ENCODE results near the gene ROR1. TPM values are rescaled to one million over a fixed set of nuclear protein-coding genes. Genes with fewer than 3 reads are reported as not detected.

ROR1 gene
- total and polyA plus RNA-seq, 4 donors, result 4.0 to 30.9 (median 11.4) TPM

DNA sequence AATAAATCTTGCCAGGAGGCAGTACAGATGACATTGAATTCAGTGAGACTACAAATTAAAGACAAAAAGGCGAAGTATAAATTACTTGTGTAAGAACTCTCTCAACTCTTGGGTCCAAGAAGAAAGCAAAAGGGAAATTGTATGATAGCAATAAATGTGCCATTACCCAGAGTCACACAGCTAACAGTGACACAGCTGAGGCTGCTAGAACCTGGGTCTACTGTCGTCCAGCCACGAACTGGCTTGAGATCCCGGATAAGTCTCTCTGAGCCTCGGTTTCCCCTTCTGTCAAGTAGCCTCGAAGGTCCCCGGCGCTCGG lies 362 bp upstream of the ROR1 start:
- H3K4me3 ChIP-seq (ENCODE audit: low read length in 2 of 2), result peak overlapping the region in 1 of 2 donors; percentile 3
- no peaks in the 10 kb centered on the region for H3K36me3 ChIP-seq (ENCODE audit: control insufficient read depth in 1 of 2, insufficient read depth in 2 of 2, low read length in 1 of 2)
- H3K27me3 ChIP-seq (ENCODE audit: control insufficient read depth in 1 of 2, insufficient read depth in 2 of 2, low read length in 1 of 2), result no peaks in the 10 kb centered on the region
- H3K27ac ChIP-seq (ENCODE audit: low read depth in 1 of 2, low read length in 2 of 2), result peak overlapping the region in 1 of 2 donors; percentile 41
- intact Hi-C loops (cut with DNase I), result loop anchor here (5.0 to 10.0 kb wide), 7 partner anchors 81 to 471 kb away; no protein-coding TSS in a partner anchor
- WGBS, 2 donors, result 5 to 8% methylated on average over 6 to 9 of the region's 9 CpGs
- DNase-seq (no peak), ATAC-seq (ENCODE audit: low FRiP score) (no peak)
- H3K9me3 ChIP-seq (ENCODE audit: control insufficient read depth, low read length), result no peaks in the 10 kb centered on the region
- H3K4me1 ChIP-seq (ENCODE audit: control insufficient read depth in 1 of 2, insufficient read depth in 2 of 2, low read length in 2 of 2), result no peaks in the 10 kb centered on the region

DNA sequence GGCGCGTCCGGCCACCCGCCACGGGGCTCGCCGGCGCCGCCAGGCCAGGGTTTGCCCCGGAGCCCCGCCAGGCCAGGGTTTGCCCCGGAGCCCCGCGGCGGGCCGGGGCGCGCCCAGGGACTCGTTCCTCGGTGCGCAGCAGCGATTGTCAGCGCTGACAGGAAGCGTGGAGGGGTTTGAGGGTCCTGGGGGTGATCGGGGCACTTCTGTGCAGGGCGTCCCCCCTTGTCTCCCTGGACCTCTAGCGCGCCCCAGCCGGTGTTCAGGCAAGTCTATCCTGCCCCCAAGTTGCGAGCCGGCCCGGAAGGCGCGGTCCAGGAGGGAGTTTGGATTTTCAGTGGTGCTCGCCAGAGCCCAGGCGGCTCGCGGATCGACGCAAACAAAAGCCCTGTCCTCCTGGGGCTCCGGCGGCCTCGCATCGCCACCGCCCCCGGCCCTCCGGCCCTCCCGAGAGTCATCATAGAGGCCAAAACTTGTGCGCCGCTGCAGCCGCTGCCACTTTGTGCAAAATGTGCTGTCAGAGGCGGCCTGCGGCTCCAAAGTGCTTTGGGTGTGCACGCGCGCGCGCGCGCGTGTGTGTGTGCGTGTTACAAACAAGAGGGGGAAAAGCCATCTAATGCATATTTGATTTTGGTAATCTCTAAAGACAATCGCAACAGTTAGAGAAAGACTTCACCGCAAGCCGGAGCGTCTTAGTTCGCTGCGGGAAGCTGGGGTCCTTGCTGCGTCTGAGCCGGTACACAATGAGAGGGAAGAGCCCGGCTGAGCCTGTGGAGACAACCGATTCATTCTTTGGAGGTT lies 1.0 kb downstream of the ROR1 start:
- H3K27ac ChIP-seq (ENCODE audit: low read depth in 1 of 2, low read length in 2 of 2), result peak overlapping the region; percentile 65 to 99
- DNase-seq (peak; percentile 70 to 84), ATAC-seq (ENCODE audit: low FRiP score) (peak; percentile 53)
- no peaks in the 10 kb centered on the region for H3K36me3 ChIP-seq (ENCODE audit: control insufficient read depth in 1 of 2, insufficient read depth in 2 of 2, low read length in 1 of 2)
- no peaks in the 10 kb centered on the region for H3K27me3 ChIP-seq (ENCODE audit: control insufficient read depth in 1 of 2, insufficient read depth in 2 of 2, low read length in 1 of 2)
- intact Hi-C loops (cut with DNase I), result loop anchor here (2.0 to 10.0 kb wide), 9 partner anchors 80 to 470 kb away; no protein-coding TSS in a partner anchor
- H3K4me3 ChIP-seq (ENCODE audit: low read length in 2 of 2), result peak overlapping the region; percentile 77 to 95
- WGBS, 2 donors, result 0% methylated on average over 54 to 72 of the region's 72 CpGs
- H3K4me1 ChIP-seq (ENCODE audit: control insufficient read depth in 1 of 2, insufficient read depth in 2 of 2, low read length in 2 of 2), result no peaks in the 10 kb centered on the region
- H3K9me3 ChIP-seq (ENCODE audit: control insufficient read depth, low read length), result no peaks in the 10 kb centered on the region

DNA sequence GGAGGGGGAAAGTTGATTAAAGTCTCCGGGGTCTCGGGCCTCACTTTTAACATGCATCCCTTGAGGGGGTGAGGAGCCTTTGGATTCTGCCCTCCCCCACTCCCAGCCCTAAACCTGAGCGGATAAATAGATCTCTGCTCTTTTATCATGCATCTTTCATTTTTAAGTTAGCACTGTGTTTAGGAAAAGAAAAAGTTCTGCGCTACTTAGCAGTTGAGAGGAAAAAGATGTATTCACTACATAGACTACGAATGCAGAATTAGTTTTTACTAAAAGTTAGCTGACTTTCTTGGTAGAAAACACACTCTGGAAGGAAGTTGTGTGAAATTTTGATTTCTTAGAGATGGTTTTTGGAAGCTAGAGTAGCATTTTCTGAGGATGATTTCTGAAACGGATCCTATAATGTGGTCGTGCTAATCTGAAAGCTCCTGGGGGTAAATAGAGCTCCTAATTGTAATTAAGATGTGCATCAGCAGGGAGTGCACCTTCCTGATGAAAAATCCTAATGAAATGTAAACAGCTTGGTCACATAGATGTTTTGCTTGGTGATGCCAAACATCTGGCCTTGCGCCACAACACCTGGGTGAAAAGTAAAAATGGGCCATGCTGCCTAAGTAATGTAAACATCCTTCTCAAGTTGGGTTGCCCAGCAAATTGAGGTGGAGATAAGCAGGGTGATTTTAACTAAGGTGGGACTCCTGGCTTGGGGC lies 1.8 kb downstream of the ROR1 start:
- DNase-seq (no peak), ATAC-seq (ENCODE audit: low FRiP score) (no peak)
- Histone ChIP-seq H3K9me3 (ENCODE audit: control insufficient read depth, low read length) (no peaks in the 10 kb centered on the region), H3K27ac (ENCODE audit: low read depth in 1 of 2, low read length in 2 of 2) (peak overlapping the region in 1 of 2 donors; percentile 99), H3K4me1 (ENCODE audit: control insufficient read depth in 1 of 2, insufficient read depth in 2 of 2, low read length in 2 of 2) (no peaks in the 10 kb centered on the region), H3K27me3 (ENCODE audit: control insufficient read depth in 1 of 2, insufficient read depth in 2 of 2, low read length in 1 of 2) (no peaks in the 10 kb centered on the region), H3K4me3 (ENCODE audit: low read length in 2 of 2) (peak overlapping the region; percentile 77 to 95), H3K36me3 (ENCODE audit: control insufficient read depth in 1 of 2, insufficient read depth in 2 of 2, low read length in 1 of 2) (no peaks in the 10 kb centered on the region)
- 4 to 7% methylated on average over 8 of the region's 8 CpGs for WGBS, 2 donors
- intact Hi-C loops (cut with DNase I), result loop anchor here (2.0 to 10.0 kb wide), 5 partner anchors 79 to 469 kb away; no protein-coding TSS in a partner anchor

DNA sequence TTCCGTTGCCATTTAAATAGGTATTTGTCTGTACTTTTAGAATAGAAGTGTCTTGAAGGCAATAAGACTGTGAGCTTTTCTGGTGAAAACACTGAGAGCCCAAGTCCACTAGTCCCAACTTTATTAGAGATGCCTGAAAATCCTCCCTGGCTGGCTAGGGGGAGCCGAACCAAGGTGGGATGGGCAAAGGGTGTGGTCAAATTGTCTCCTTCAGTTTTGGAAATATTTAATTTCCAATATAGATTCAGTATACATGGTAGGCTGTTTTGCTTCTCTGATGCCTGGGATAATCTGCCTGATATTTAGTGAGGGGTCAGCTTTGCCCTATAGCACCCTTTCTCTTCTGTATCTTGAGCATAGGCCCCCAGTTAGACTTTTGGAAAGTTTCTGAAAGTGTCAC lies 3.5 kb downstream of the ROR1 start:
- DNase-seq (no peak), ATAC-seq (ENCODE audit: low FRiP score) (no peak)
- H3K27ac ChIP-seq (ENCODE audit: low read depth in 1 of 2, low read length in 2 of 2), result no peak overlapping the region
- WGBS, 2 donors, result 38 to 40% methylated on average over 2 of the region's 2 CpGs
- H3K4me1 ChIP-seq (ENCODE audit: control insufficient read depth in 1 of 2, insufficient read depth in 2 of 2, low read length in 2 of 2), result peaks cover 0 to 4% of the 10 kb centered on the region in 2 donors
- no peaks in the 10 kb centered on the region for H3K27me3 ChIP-seq (ENCODE audit: control insufficient read depth in 1 of 2, insufficient read depth in 2 of 2, low read length in 1 of 2)
- peak overlapping the region in 1 of 2 donors; percentile 77 for H3K4me3 ChIP-seq (ENCODE audit: low read length in 2 of 2)
- intact Hi-C loops (cut with DNase I), result loop anchor here (5.0 to 10.0 kb wide), 4 partner anchors 78 to 468 kb away; no protein-coding TSS in a partner anchor
- no peaks in the 10 kb centered on the region for H3K36me3 ChIP-seq (ENCODE audit: control insufficient read depth in 1 of 2, insufficient read depth in 2 of 2, low read length in 1 of 2)
- no peaks in the 10 kb centered on the region for H3K9me3 ChIP-seq (ENCODE audit: control insufficient read depth, low read length)

DNA sequence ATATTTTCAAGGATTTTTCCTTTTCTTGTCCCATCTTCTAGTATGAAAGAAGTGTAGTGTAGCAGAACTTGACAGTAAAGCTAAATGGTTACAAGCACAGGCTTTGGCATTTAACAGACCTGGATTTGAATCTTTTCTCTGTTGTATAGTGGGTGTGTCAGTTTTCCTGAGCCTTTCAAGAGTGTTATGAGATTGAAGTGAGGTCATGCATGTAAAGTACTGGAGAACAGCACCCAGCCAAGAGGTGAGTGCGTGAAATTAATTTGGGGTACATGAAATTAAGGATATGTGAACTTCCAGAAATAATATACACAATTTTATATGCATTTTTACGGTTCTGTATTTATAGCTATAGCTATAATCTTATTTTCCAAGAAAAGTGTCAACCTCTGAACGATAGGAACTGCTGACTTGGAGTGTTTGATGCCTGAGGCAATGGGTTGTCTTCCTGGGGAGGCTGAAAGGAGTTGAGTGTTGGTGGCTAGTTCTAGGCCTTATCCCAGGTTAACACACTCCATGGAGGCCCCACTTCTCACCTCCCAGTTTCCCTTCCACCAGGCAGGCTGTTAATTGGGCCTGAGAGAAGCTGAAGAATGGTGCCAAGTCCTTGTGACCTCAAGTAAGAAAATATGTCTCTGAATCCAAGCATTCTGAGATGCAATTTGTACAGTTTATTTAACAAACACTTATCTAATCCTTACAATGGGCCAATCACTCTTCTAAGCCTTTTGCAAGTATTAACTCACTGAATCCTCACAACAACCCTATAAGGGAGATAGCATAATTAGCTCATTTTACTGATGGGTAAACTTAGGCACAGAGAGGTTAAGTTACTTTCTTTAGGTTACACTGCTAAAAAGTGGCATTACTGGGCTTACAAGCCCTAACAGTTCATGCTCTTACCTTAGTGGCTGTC lies 4.4 kb downstream of the ROR1 start:
- Histone ChIP-seq H3K27ac (ENCODE audit: low read depth in 1 of 2, low read length in 2 of 2) (peak overlapping the region in 1 of 2 donors; percentile 33), H3K4me3 (ENCODE audit: low read length in 2 of 2) (no peak overlapping the region), H3K9me3 (ENCODE audit: control insufficient read depth, low read length) (no peaks in the 10 kb centered on the region), H3K4me1 (ENCODE audit: control insufficient read depth in 1 of 2, insufficient read depth in 2 of 2, low read length in 2 of 2) (peaks cover 0 to 4% of the 10 kb centered on the region in 2 donors), H3K36me3 (ENCODE audit: control insufficient read depth in 1 of 2, insufficient read depth in 2 of 2, low read length in 1 of 2) (no peaks in the 10 kb centered on the region), H3K27me3 (ENCODE audit: control insufficient read depth in 1 of 2, insufficient read depth in 2 of 2, low read length in 1 of 2) (no peaks in the 10 kb centered on the region)
- DNase-seq (no peak), ATAC-seq (ENCODE audit: low FRiP score) (no peak)
- whole genome bisulfite sequencing, 2 donors, result 34 to 44% methylated on average over 3 of the region's 3 CpGs
- intact Hi-C loops (cut with DNase I), result loop anchor here (5.0 to 10.0 kb wide), 4 partner anchors 77 to 467 kb away; no protein-coding TSS in a partner anchor

DNA sequence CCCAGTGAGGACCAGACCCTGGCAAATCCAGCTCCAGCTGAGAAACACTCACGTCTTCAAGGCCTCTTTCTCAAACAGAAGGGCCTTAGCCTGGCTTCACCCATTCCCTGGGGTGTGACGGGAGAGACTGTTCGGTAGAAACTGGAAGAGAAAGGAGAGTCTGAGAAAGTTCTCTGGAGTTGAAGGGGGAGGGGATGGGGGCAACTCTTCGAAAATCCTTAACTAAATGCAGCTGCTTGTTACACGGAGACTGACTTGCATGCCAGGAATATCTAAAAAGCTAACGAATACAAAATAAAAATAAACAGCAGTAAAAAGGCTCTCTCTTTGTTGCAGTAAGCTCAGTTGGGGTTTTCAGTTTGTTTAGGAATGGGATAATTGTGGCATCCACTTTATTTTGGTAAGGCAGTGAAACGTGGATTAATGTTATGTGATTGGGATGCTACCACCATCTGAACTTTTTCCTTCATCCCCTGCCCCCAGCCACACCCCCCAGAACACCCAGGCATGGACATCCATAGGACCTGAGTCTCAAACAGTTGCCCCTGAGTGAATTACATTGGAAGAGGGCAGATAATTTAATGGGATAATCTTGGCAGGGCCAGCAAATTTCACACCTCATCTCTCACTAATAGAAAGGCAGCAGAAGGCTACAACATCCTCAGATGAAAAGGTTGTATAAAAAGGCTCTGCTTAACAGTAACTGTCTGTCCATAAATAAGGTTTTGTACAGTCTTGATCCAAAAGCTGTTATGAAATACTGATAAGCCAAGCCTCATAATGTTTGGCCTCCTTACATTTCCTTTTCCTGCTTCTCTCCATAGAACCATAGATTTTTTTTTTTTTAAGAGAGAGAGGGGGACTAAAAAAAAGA lies 5.8 kb downstream of the ROR1 start:
- no peaks in the 10 kb centered on the region for H3K27me3 ChIP-seq (ENCODE audit: control insufficient read depth in 1 of 2, insufficient read depth in 2 of 2, low read length in 1 of 2)
- no peaks in the 10 kb centered on the region for H3K36me3 ChIP-seq (ENCODE audit: control insufficient read depth in 1 of 2, insufficient read depth in 2 of 2, low read length in 1 of 2)
- peaks cover 0 to 4% of the 10 kb centered on the region in 2 donors for H3K4me1 ChIP-seq (ENCODE audit: control insufficient read depth in 1 of 2, insufficient read depth in 2 of 2, low read length in 2 of 2)
- intact Hi-C loops (cut with DNase I), result loop anchor here (5.0 to 10.0 kb wide), 4 partner anchors 75 to 465 kb away; no protein-coding TSS in a partner anchor
- peak overlapping the region in 1 of 2 donors; percentile 12 for H3K27ac ChIP-seq (ENCODE audit: low read depth in 1 of 2, low read length in 2 of 2)
- WGBS, 2 donors, result 5 to 8% methylated on average over 7 of the region's 7 CpGs
- no peak for DNase-seq
- no peak for ATAC-seq (ENCODE audit: low FRiP score)
- no peaks in the 10 kb centered on the region for H3K9me3 ChIP-seq (ENCODE audit: control insufficient read depth, low read length)
- no peak overlapping the region for H3K4me3 ChIP-seq (ENCODE audit: low read length in 2 of 2)

DNA sequence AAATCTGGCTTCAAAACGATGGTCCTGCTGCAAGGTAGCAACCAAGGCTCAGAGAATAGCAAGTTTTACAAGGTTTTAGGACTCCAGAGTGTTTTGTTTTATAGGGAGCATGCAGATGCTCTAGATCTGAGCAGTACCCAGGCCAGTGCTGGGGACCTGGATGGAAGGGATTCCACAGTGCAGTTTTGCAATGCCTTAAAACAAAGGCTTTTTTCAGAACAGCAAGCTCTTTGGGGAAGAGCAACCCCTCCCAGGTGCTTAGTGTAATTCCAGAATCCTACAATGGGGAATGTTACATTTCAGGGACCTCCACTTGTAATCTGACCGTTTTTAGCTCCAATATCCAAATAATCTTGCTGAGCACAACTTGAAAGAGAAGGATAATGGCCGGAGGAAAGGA lies 6.7 kb downstream of the ROR1 start:
- H3K27ac ChIP-seq (ENCODE audit: low read depth in 1 of 2, low read length in 2 of 2), result no peak overlapping the region
- 43 to 45% methylated on average over 3 of the region's 3 CpGs for WGBS, 2 donors
- DNase-seq (no peak), ATAC-seq (ENCODE audit: low FRiP score) (no peak)
- intact Hi-C loops (cut with DNase I), result no loop called here
- peaks cover 0 to 4% of the 10 kb centered on the region in 2 donors for H3K4me1 ChIP-seq (ENCODE audit: control insufficient read depth in 1 of 2, insufficient read depth in 2 of 2, low read length in 2 of 2)
- H3K27me3 ChIP-seq (ENCODE audit: control insufficient read depth in 1 of 2, insufficient read depth in 2 of 2, low read length in 1 of 2), result no peaks in the 10 kb centered on the region
- no peaks in the 10 kb centered on the region for H3K36me3 ChIP-seq (ENCODE audit: control insufficient read depth in 1 of 2, insufficient read depth in 2 of 2, low read length in 1 of 2)
- no peak overlapping the region for H3K4me3 ChIP-seq (ENCODE audit: low read length in 2 of 2)
- H3K9me3 ChIP-seq (ENCODE audit: control insufficient read depth, low read length), result no peaks in the 10 kb centered on the region
